Cortex of kidney (tissue), 1 donor: ENCODE measurements around the gene UBASH3A.

ENCODE experiments used
- DNase-seq: peaks from one replicate; lab custom pipeline; 2025; lab: John Stamatoyannopoulos, UW

Gene UBASH3A

DNA sequence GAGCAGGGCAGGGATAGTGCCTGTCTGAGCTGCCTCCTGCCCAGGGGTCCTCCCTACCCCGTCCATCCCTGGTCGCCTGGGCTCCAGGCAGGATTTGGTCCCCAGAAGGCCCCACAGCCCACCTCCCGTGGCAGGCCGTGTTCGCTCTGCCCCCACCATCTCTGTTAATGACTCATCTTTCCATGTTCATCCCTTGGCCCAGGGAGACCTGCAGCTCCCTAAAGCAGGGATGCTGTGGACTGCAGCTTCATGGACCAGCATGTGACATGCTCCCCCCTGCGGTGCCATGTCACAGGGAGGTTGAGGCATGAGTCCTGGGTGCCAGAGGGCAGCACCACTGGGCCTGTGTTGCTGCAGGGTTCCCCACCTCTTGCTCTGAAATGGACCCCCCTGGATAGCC is 26.8 kb downstream of the UBASH3A start:
- no peak for DNase-seq

DNA sequence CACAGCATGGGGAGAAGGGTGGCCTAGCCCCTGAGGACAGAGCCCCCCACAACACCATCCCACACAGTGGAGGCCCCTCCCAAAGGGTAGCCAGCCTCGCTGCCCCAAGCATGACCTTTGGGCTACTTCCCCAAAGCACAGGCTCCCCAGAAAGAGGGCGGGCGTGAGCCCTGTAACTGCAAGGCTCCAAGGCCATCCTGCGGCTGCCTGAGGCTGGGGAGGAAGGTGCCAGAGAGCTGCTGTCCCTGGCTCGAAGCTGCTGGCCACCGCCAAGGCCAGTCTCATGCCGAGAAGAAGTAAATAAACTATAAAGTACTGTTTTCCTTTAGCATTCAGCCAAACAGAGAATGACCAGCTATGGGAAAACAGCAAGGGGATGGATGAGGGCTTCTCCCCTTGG is 27.5 kb downstream of the UBASH3A start:
- DNase-seq: no peak

DNA sequence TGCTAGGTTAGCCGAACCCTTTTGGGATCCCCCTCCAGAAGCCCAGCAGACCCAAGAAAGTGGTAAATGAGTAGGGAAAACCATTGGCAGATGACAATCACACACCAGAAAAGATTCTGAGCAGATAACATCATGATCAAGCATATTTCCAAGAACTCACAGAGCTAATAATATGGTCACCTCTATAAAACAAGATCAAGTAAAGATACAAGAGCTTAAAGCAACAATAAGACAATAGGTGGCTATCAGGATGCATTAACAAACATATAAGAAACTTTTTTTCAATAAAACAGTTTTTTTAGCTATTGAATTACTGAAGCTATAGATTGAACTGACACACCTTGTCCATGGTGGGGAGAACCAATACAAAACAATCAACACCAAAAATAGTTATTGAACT is 29.0 kb downstream of the UBASH3A start:
- no peak for DNase-seq

DNA sequence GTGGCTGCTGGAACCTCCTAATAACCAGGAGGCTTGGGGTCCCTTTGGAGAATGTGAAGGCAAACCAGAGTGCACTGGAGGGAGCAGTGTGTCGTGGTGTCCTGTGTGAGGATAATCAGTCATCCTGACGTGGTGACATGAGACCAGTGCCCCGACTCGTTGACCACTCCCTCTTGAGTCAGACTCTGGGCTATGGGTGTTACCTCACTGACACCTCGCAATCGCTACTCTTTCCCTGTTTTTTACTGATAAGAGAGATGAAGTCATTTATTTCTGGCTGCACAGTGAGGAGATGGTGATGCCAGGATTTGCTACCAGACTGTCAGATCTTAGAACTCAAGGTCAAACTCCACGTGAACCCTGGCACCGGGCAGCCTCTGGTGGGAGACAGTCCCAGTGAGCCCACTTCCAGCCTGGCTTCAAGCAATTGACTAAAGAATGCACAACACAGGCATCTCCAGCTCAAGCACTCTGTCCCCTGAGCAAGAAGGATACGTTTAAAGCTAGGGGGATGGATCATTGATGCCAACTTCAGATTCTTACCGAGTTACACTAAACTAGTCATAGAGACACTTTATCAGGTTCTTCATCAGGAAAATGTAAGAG is 30.3 kb downstream of the UBASH3A start:
- DNase-seq: no peak

DNA sequence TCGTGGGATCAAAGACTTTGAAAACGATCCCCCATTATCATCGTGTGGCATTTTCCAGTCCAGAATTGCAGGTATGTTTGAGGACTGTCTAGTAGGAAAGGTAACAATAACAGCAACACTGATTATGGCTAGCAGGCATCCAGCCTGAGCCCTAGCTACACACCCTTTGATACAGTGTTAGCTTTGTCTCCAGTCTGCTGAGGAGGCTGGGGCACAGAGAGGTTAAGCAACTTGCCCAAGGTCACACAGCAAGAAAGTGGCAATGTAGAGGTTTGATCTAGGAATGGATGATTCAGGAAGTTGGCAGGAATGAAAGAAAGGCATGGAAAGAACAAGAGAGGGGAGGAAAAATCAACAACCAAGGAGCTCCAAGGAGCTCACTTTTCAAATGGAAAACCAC is 31.2 kb downstream of the UBASH3A start:
- DNase-seq: no peak

DNA sequence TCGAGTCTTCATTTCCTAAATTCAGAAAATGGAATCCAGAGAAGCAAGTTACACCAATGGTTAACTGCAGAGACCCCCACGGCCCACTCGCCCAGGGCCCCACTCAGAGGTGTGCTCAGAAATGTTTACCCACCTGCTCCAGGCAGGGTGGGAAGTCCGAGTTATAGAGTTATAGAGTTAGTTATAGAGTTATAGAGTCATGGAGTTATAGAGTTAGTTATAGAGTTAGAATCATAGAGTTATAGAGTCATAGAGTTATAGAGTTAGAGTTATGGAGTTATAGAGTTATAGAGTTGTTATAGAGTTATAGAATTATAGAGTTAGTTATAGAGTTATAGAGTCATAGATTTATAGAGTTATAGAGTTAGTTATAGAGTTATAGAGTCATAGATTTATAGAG is 31.7 kb downstream of the UBASH3A start:
- DNase-seq: no peak

DNA sequence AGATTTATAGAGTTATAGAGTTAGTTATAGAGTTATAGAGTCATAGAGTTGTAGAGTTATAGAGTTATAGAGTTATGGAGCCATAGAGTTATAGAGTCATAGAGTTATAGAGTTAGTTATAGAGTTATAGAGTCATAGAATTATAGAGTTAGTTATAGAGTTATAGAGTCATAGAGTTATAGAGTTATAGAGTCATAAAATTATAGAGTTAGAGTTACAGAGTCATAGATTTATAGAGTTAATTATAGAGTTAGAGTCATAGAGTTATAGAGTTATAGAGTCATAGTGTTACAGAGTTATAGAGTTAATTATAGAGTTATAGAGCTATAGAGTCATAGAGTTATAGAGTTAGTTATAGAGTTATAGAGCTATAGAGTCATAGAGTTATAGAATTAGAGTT is 32.1 kb downstream of the UBASH3A start:
- no peak for DNase-seq

DNA sequence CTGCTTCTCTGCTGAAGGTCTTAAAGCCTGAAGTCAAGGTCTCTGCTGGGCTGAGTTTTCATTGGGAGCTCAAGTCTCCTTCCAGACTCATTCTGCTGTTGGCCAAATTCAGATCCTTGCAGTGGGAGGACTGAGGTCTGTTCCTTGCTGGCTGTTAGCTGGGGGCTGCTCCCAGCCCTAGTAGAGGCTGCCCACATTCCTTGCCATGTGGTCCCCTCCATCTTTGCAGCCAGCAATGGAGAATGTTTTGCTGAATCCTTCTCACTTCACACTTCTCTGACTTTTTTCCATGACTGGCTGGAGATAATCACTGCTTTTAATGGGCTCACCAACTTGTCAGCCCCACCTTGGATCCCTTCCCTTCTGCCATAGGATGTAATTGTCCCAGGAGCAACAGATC is 33.2 kb downstream of the UBASH3A start:
- DNase-seq: no peak

DNA sequence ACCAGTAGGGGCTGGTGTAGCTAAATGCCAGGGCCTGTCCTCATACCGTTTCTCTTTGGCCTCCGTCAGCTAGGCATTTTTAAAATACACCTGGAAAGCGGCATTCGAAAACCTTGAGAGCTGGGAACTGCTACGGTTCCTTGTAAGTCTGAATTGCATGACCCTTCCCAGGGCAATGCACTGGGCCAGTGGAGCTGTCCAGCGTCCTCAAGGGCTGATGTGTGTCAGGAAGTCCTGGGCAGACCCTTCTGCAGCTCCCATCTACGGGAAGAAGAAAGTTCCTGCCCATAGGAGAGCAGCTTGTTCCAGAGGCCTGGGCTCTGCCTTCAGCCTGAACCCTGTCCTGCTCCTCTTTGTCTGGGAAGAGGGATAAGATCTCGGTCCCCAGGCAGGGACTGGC is 34.1 kb downstream of the UBASH3A start:
- DNase-seq: no peak

DNA sequence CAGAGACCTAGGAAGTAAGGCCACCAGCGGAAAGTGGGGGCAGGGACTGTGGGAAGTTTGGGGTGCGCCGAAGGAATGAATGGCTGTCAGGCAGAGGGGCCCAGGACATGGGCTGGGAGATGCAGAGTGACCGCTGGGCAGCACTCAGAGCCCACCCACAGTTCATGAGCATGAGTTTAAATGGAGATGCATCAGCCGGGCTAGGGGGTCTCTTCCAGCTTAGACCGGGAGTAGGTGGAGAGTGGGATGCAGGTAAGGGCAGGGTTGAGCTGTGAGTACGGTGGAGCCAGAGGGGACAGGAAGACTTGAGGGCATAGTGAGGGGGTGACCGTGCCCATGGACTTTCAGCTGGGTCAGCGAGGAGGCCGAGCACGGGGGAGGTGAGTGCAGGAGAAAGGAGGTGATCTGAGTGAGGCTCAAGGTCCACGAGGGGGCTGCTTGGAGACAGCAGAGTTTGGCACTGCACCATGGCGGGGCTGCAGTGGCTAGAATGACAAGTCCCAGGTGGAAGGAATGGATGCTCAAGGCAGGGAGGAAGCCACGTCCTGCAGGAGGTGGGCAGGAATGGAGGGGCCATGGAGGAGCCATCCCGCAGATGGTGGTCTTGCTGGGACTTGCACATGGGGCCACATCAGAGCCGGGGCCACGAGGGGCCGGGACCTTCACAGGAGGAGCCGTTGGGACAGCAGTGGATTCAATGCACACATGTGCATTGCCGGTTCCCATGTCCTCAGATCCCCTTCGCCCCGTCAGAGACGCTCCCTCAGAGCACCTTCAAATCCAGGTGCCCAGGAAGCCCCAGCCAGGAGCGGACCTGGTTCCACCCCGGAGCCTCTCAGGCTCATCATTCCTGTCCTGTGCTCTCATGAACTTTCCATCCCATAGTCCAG is 34.9 kb downstream of the UBASH3A start:
- DNase-seq: no peak

DNA sequence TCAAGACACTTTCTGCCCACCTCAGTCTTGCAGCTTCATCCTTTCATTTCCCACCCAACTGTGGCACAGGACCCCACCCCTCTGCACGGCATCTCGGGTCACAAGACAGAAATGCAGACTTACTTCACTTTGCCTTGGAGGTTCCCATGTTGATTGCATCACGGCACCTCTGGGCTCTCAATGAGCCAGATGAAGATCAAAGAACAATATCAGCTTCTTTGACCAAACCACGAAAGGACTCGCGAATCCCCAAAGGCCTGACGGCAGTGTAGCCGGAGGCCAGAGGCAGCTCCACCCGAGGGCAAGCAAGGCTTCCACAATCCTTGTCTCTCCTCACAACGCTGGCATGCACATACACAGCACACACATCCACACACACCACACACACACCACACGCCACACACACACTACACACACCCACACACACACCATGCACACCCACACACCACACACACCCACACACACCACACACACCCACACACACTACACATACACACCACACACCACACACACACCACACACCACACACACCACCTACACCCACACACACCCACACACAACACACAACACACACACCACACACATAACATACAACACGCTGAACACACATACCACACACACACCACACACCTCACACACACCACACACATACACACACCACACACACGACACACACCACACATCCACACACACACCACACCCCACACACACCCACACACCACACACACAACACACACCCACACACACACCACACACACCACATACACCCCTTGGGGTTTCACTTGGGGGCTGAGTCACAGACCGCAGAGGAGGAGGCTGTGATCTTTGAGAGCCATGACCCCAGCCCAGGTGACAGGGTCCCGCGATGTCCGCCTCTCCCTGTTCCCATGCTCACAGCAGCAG is 35.8 kb downstream of the UBASH3A start:
- no peak for DNase-seq

DNA sequence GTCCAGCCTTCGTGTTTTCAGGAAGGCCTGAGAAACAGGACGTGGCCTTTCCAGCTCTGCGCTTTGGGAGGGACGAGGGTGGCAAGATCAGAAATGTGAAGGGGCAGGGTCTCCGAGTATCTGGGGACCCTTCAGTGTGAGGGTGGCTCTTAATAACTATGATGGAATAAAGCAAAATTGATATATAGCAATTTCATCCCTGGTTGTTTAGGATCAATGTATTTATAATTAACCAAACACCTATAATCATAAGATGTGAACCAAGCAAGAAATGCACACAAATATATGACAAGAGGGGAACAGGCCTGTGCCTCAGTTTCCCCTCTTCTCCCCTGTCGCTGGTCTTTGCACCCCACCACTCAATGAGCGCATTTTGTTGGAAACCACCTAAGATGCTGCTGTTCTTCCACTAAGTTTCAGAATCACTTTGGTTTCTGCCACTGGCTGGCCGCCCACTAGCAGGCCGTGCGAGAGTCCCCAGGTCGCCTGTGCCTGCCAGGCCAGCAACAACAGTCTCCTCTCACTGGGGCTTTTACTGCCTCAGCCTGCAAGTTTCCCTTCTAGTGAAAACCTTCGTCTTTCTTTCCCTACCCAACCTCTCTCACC is 36.6 kb downstream of the UBASH3A start:
- DNase-seq: no peak

DNA sequence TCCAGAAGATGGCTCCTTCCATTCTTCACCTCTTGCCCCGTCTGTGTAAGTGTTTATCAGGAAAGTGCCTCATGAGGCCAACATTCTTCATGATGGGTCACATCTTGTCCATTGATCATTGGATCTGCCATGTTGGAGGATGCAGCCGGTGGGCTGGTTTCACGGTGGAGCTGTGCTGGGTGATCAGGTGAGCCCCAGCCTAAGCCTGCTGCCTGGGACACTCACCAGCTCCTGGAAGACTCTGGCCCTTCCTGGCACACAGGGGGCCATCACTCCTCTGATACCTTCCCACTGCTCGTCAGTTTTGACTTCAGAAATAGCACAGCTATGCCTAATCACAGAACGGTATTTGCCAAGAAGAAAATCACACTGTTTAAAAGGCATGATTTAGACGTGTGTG is 38.3 kb downstream of the UBASH3A start:
- no peak for DNase-seq

DNA sequence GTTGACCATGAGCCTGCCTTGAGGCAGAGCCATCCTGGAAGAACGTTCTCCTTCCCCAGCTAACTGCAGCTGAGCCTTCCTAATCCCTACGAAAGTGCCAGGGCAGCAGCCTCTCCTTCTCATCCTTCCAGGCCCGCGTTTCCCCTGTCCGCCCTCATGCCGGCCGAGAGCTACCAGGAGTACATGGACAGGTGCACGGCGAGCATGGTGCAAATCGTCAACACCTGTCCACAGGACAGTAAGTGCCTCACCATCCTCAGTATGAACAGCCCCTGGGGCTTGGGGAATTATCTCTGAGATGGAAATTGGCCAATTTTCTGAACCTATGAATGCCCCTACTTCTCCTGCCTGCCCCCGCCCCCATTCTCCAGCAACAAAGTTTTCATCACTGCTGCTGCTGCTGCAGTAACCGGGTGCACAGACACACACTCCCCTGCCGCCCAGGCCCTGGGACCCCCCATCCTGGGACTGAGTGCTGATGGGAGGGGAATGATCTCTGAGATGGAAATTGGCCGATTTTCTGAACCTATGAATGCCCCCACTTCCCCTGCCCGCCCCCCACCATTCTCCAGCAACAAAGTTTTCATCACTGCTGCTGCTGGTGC is 39.6 kb downstream of the UBASH3A start:
- no peak for DNase-seq

DNA sequence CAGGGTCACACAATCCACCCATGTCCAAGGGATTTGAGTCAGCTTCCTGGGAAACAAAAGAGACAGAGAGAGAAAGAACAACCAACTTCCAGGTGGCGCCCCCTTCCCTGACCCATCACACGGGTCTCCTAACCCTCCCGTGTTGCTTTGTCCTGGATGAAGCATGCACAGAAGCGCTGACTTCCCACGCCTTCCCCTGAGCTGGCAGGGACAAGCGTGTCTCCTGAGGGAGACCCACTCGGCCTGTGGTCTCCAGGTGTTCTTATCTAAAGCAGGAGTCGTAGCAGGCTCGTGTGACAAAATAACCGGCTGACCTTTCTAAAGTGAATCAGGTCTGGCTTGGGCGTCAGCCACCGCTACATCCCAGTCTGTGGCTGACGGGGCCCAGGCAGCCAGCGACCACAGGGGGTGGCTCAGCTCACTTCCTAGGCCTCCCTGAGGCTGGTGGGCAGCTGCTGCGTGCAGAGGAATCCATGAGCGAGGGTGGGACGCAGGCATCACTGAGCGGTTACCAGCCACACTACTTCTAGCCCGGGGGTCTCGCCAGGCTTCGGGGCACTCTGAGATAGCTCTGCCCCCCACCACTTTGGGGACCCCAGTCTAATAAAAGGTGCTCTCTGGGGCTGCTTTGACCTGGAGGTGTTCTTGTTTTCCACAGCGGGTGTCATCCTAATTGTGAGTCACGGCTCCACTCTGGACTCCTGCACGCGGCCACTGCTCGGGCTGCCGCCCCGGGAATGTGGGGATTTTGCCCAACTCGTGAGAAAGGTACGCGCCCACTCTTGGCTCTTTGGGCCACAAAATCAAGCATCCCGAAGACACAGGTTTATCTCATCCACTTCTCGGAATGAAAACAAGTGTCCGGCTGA is 40.4 kb downstream of the UBASH3A start:
- DNase-seq: no peak

DNA sequence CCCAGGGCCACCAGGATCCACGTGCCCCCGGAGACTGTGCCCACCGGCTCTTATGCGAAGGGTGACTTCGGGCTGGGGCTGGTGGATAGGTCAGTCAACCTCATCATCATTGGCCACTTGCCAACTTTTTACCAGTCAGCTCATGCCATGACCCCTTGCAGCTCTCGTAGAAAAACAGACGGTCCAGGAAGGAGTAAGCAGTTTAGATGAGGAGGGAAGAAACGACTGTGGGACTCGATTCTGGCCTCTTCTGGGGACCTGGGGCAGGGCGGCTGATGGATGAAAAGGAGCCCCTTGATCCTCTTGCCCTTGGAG is 41.0 kb downstream of the UBASH3A start:
- DNase-seq: no peak

DNA sequence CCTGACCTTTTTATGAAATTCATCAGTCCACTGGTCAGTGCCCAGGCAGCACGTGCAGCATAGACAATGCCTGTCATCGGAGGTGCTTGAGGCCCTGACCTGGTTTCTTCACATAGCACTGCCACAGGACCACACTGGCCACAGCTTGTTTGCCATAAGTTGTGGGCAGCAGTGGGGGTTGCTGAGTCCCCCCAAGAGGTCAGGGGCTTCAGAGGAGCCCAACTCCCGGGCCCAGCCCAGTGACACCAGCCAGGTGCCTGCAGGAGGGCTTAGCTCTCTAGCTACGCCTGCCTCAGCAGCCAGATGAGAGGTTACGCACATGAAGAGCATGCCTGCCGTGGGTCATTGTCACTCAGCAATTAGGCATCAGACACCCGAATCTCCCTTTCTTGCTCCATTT is 41.6 kb downstream of the UBASH3A start:
- no peak for DNase-seq

DNA sequence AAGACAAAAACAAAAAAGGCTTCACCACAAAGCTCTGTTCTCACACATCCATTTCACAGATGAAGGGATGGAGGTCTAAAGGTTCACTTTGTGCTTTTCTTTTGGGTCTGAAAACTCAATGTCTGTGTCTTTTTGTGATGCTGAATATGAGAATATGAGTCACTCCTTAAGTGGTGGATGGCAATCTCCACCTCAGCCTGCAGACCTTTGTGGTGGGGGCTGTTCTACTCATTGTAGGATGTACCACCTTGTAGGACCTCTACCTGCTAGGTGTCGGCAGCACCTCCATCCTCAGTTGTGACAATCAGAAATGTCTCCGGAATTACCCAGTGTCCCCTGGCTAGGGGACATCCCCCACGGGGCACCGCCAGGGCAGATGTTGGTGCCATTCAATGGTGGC is 42.8 kb downstream of the UBASH3A start:
- DNase-seq: no peak

DNA sequence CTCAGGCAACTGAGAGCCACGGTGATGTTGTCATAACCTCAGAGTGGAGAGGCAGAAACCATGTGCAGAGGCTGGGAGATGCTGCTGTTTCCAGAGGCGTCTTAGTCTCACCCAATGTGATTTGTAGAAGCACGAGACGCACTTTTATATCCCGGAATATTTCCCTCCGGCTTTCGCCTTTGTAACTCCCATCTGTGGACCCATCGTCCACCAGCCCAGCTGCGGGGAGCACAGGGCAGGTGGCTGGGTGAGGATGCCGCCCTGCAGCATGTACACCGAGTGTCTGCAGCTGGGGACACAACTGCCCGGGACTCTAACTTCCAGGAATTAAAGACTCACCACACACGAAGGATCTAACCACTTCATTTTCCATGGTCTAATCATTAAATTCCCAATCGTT is 43.5 kb downstream of the UBASH3A start:
- DNase-seq: no peak

DNA sequence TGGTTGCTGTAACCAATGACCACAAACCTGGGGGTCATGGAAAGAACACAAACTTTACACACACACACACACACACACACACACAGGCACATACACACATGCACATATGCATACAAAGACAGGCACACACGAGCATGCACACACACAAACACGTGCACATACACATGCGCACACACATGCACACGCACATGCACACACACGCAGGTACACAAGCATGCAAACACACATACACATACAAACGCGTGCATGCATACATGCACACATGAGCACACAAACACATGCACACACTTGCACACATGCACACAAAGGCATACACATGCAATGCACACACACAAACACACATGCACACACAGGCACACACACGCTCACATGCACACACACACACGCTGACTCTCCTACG is 44.0 kb downstream of the UBASH3A start:
- DNase-seq: no peak

DNA sequence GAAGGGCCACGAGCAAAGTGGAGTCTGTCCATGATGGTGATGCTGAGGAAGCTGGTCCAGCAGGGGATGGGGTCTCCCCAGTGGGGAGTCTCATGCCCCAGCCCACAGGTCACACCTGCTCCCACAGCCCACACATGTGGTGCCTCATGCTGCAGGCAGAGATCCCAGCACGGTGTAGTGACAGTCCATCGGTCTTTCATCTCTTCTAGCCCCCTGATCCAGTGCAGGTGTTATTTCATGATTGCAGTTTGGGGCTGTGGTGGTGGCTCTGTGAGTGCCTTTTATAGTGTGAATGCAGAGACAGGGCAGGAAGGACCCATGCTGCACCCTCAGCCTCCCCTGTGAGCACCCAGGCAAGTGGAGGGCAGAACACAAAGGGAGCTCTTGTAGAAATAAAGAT is 45.0 kb downstream of the UBASH3A start:
- no peak for DNase-seq
